Right lobe of liver (tissue), 6 donors: ENCODE data around the gene POMT1. TPM values are rescaled to one million over a fixed set of nuclear protein-coding genes. Genes with fewer than 3 reads are reported as not detected.
A peak's percentile ranks its signal among the peaks of the same experiment; 100 is the strongest.

Experiments used
- ATAC-seq, 4 donors: fragments of 200-7000 bp; cut with Tn5 transposase; one replicate each; pipeline ENCODE4 v1.9.1; 2020; ENCODE audit warnings: mild to moderate bottlenecking in 4 of 4, moderate library complexity in 4 of 4
- DNase-seq, 3 donors: peaks; one replicate each; pipeline ENCODE4 v3.0.0-alpha.2; 2020
- H3K27ac ChIP-seq, 3 donors: fragments of 200-600 bp; one replicate each; pipeline ENCODE4 v1.8.0; 2022
- H3K27me3 ChIP-seq, 2 donors: fragments of 200-600 bp; one replicate each; pipeline ENCODE4 v1.8.0; 2022
- H3K36me3 ChIP-seq, 4 donors: fragments of 200-600 bp; sonication (generic) in 1 of 4; one replicate each; pipeline versions ENCODE4 v1.5.1 to v1.8.0; 2017 to 2022; ENCODE audit warnings: control low read depth in 1 of 4
- H3K4me1 ChIP-seq, 4 donors: fragments of 200-600 bp; sonication (generic) in 1 of 4; one replicate each; pipeline versions ENCODE4 v1.5.1 to v1.8.0; 2017 to 2022; ENCODE audit warnings: control low read depth in 1 of 4
- H3K4me3 ChIP-seq, 3 donors: fragments of 200-600 bp; one replicate each; pipeline ENCODE4 v1.8.0; 2022
- H3K9me3 ChIP-seq, 4 donors: fragments of 200-600 bp; sonication (generic) in 1 of 4; one replicate each; pipeline versions ENCODE4 v1.5.1 to v1.8.0; 2017 to 2022; ENCODE audit warnings: control low read depth in 1 of 4
- POLR2A ChIP-seq: fragments of 450-650 bp; IDR thresholded peaks from one replicate; pipeline ENCODE4 v1.6.1; 2017; ENCODE audit warnings: antibody characterized with exemption, mild to moderate bottlenecking
- WGBS: methylation state at CpG from one replicate; pipeline ENCODE4 v1.1.6; 2018; ENCODE audit warnings: low coverage, low lambda C conversion rate; ENCODE audit not compliant: insufficient coverage; ENCODE audit errors: missing lambda C conversion rate; 5-methylcytosine and 5-hydroxymethylcytosine counted together
- intact Hi-C, 2 donors: fragments of 100-400 bp; cut with DNase I; formaldehyde crosslinking; loops; one replicate each; pipeline versions ENCODE4 v1.11.2 to v1.14.1; 2022
- total RNA-seq, 6 experiments: library from RNA; depleted of rRNA in 2 of 6; stranded (reverse); fragments of >200 nt in 2 of 6; fragmentation: NEBNext Ultra II Directional in 3 of 6; extraction: Animal tissue kit (Norgen Biotek cat#: 25700) in 3 of 6; gene quantifications; one replicate each; pipeline versions ENCODE4 v1.1.0 to v1.2.4, GENCODE V29; 2016 to 2023
- TF ChIP-seq, protein P1 (sequence below), 4 donors: fragments of 200-600 bp in 3 of 4; fragments of 450-650 bp in 1 of 4; IDR thresholded peaks; one replicate each; pipeline versions ENCODE4 v1.5.1 to v1.8.0; 2016 to 2022; ENCODE audit warnings: antibody characterized with exemption in 4 of 4, mild to moderate bottlenecking in 2 of 4
- donor health status: DM: no; HTN: yes; CAD: no.
- donor health status: DM: no; HTN: no; CAD: no.
- donor health status: DM: no; HTN: no; CAD: no.
- donor health status: DM: no; HTN: yes; CAD: no.
- donor health status: DM: no; HTN: yes; CAD: no.

The POMT1 gene
- total RNA-seq, 6 experiments from 2014 or later: 14.3 to 17.7 (median 15.7) TPM

DNA sequence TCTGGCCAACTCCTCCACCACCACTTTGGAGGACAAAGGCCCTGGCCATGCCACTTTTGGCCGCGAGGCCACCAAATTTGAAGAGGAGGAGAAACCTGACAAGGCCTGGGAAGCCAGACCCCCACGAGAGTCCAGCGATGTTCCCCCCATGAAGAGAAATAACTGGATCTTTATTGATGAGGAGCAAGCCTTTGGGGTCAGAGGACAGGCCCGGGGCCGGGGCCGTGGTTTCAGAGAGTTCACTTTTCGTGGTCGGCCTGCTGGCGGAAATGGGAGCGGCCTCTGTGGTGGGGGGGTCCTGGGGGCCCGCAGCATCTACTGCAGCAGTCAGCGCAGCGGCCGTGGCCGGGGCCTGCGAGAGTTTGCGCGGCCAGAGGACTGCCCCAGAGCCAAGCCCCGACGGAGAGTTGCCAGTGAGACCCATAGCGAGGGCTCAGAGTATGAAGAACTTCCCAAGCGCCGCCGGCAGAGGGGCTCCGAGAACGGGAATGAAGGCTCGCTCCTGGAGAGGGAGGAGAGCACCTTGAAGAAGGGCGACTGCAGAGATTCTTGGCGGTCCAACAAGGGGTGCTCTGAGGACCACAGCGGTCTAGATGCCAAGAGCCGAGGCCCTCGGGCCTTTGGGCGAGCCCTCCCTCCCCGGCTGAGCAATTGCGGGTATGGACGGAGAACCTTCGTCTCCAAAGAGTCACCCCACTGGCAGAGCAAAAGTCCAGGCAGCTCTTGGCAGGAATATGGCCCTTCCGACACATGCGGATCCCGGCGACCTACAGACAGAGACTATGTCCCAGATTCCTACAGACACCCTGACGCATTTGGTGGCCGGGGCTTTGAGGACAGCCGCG, 27.4 kb upstream of the POMT1 start:
- Histone ChIP-seq H3K4me3 (no peak overlapping the region), H3K9me3 (no peaks in the 10 kb centered on the region), H3K27me3 (no peaks in the 10 kb centered on the region), H3K36me3 (peaks cover 5 to 95% (median 58%) of the 10 kb centered on the region in 4 donors), H3K4me1 (peaks cover 0 to 7% (median 0%) of the 10 kb centered on the region in 4 donors), H3K27ac (no peak overlapping the region)
- peak in 1 of 4 donors; percentile 8 for ATAC-seq
- no peak for TF ChIP-seq POLR2A
- TF ChIP-seq, protein P1, sequence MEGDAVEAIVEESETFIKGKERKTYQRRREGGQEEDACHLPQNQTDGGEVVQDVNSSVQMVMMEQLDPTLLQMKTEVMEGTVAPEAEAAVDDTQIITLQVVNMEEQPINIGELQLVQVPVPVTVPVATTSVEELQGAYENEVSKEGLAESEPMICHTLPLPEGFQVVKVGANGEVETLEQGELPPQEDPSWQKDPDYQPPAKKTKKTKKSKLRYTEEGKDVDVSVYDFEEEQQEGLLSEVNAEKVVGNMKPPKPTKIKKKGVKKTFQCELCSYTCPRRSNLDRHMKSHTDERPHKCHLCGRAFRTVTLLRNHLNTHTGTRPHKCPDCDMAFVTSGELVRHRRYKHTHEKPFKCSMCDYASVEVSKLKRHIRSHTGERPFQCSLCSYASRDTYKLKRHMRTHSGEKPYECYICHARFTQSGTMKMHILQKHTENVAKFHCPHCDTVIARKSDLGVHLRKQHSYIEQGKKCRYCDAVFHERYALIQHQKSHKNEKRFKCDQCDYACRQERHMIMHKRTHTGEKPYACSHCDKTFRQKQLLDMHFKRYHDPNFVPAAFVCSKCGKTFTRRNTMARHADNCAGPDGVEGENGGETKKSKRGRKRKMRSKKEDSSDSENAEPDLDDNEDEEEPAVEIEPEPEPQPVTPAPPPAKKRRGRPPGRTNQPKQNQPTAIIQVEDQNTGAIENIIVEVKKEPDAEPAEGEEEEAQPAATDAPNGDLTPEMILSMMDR (IDR thresholded peaks at IDR 0.05): no peak
- intact Hi-C loops: loop anchor here in 1 of 2 donors (10.0 kb wide), 1 partner anchor 121 kb away; no protein-coding TSS in a partner anchor
- peak in 1 of 3 donors; percentile 37 for DNase-seq
- 84% methylated on average over 3 of the region's 46 CpGs for WGBS

DNA sequence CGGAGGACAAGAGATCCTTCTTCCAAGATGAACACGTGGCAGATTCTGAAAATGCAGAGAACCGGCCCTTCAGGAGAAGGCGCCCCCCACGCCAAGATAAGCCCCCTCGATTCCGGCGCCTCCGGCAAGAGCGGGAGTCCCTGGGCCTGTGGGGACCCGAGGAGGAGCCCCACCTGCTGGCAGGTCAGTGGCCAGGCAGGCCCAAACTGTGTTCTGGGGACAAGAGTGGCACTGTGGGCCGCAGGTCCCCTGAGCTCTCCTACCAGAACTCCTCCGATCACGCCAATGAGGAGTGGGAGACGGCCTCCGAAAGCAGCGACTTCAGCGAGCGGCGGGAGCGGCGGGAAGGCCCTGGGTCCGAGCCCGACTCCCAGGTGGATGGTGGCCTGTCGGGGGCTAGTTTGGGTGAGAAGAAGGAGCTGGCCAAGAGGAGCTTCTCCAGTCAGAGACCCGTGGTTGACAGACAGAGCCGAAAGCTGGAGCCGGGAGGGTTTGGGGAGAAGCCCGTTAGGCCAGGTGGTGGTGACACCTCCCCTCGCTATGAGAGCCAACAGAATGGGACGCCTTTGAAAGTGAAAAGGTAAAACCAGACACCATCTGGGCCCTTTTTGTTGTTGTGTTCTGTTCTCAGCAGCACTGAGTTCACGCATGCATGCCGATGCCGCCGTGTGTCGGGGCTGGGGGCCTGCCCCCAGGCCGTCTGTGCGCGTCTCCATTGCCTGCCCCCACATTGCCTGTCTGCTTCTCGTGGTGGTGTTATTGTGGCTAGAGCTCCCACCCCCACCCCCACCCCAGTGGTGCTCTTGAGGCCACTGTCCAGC, 26.6 kb upstream of the POMT1 start:
- TF ChIP-seq POLR2A: no peak
- TF ChIP-seq, protein P1 (IDR thresholded peaks at IDR 0.05): peak; percentile 26 to 46 (median 36)
- peaks cover 0 to 7% (median 0%) of the 10 kb centered on the region in 4 donors for H3K4me1 ChIP-seq
- peak in 1 of 3 donors; percentile 55 for DNase-seq
- no peaks in the 10 kb centered on the region for H3K9me3 ChIP-seq
- H3K4me3 ChIP-seq: no peak overlapping the region
- no peak overlapping the region for H3K27ac ChIP-seq
- intact Hi-C loops: loop anchor here in 1 of 2 donors (10.0 kb wide), 1 partner anchor 121 kb away; no protein-coding TSS in a partner anchor
- WGBS: 88% methylated on average over 20 of the region's 40 CpGs
- H3K27me3 ChIP-seq: no peaks in the 10 kb centered on the region
- peaks cover 5 to 95% (median 58%) of the 10 kb centered on the region in 4 donors for H3K36me3 ChIP-seq
- peak; percentile 21 to 35 (median 28) for ATAC-seq

DNA sequence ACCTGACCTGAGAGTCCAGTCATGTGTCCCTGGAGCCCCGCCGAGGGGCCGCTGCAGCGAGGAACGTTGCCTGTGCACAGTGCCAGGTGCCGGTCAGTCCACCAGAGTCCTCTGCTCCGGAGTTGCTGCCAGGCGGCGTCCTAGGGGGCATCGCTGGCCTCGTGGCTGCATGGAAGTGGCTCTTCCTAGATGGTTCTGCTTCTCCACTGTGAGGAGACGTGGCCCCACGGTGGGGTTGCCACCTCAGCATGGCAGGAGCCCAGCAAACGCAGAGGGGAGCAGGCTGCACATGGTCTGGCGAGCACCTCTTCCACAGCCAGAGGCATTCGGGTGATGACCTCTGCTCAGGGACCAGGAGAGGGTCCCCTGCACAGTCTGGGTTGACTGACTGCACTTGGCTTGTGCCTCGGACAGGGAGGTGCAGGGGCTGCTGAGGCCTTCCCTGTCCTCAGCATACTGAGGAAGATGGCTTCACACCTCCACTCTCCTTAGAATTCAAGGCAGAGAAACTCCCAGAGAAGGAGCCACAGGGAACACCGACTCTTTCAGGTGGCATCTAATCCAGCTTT, 25.9 kb upstream of the POMT1 start:
- 36% methylated on average over 3 of the region's 18 CpGs for WGBS
- DNase-seq: peak in 1 of 3 donors; percentile 56
- no peaks in the 10 kb centered on the region for H3K9me3 ChIP-seq
- H3K27ac ChIP-seq: no peak overlapping the region
- no peaks in the 10 kb centered on the region for H3K27me3 ChIP-seq
- peak in 2 of 4 donors; percentile 8 to 43 for ATAC-seq
- H3K4me1 ChIP-seq: peaks cover 0 to 7% (median 0%) of the 10 kb centered on the region in 4 donors
- intact Hi-C loops: loop anchor here in 1 of 2 donors (10.0 kb wide), 1 partner anchor 122 kb away; no protein-coding TSS in a partner anchor
- H3K4me3 ChIP-seq: no peak overlapping the region
- peaks cover 5 to 95% (median 56%) of the 10 kb centered on the region in 4 donors for H3K36me3 ChIP-seq
- no peak for TF ChIP-seq POLR2A
- TF ChIP-seq, protein P1 (IDR thresholded peaks at IDR 0.05): no peak

DNA sequence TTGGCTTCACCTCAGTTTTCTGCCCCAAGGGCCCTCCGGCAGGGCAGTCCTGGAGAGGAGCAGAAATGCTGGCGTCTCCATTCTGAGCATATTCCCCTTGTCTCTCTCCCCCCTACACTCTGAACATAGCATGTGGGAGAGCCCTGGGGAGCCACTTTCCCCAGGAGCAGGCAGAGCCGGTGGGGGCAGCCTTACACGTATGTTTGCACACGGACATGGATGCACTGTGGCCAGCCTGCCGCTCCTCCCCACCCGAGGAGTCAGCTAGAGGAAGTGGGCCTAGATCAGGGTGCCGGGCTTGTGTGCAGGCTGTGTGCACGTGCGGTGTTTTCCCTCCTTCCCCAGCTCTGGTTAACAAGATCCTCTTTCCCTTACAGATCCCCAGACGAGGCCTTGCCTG, 25.4 kb upstream of the POMT1 start:
- 97% methylated on average over 6 of the region's 11 CpGs for WGBS
- H3K27ac ChIP-seq: no peak overlapping the region
- H3K4me3 ChIP-seq: no peak overlapping the region
- H3K4me1 ChIP-seq: peaks cover 0 to 7% (median 0%) of the 10 kb centered on the region in 4 donors
- no peaks in the 10 kb centered on the region for H3K27me3 ChIP-seq
- intact Hi-C loops: loop anchor here in 1 of 2 donors (10.0 kb wide), 1 partner anchor 123 kb away; no protein-coding TSS in a partner anchor
- DNase-seq (peak in 1 of 3 donors; percentile 49), ATAC-seq (no peak)
- TF ChIP-seq POLR2A: no peak
- TF ChIP-seq, protein P1 (IDR thresholded peaks at IDR 0.05): no peak
- H3K36me3 ChIP-seq: peaks cover 5 to 97% (median 57%) of the 10 kb centered on the region in 4 donors
- no peaks in the 10 kb centered on the region for H3K9me3 ChIP-seq
